HL-60/S4 (cell line): ENCODE measurements around the gene C1orf105.
"Not testable (repeated sequence)": the region's sequence is repeated elsewhere in the genome, so short reads cannot be mapped to it uniquely, and the experiment has no call there.

ENCODE experiments used
- in situ Hi-C: fragments of 300-500 bp; cut with MboI; formaldehyde crosslinking; loops from 2 replicates; pipeline ENCODE4 v1.14.3; 2022; ENCODE audit warnings: low sequenced_read_pairs

C1orf105 gene

GRCh38 chr1:172480431-172480830 lies 59.9 kb downstream of the C1orf105 start:
- in situ Hi-C loops, result no loop called here

- in situ Hi-C loops, result no loop called here
These were observed 61.6 kb downstream of the C1orf105 start for GRCh38 chr1:172482044-172482443.

- in situ Hi-C loops, result no loop called here
These were observed 63.0 kb downstream of the C1orf105 start for GRCh38 chr1:172483448-172483847.

GRCh38 chr1:172484252-172484651 lies 63.8 kb downstream of the C1orf105 start:
- in situ Hi-C loops, result no loop called here

GRCh38 chr1:172485626-172486025 lies 65.1 kb downstream of the C1orf105 start:
- in situ Hi-C loops, result no loop called here

GRCh38 chr1:172486805-172487454 lies 66.4 kb downstream of the C1orf105 start:
- in situ Hi-C loops, result no loop called here

GRCh38 chr1:172487550-172487949 lies 67.1 kb downstream of the C1orf105 start:
- in situ Hi-C loops, result no loop called here

GRCh38 chr1:172488393-172488792 lies 67.9 kb downstream of the C1orf105 start:
- in situ Hi-C loops, result no loop called here

GRCh38 chr1:172489847-172490246 lies 69.4 kb downstream of the C1orf105 start:
- in situ Hi-C loops, result no loop called here

GRCh38 chr1:172492421-172492820 lies 71.9 kb downstream of the C1orf105 start:
- in situ Hi-C loops, result no loop called here

- in situ Hi-C loops, result no loop called here
These were observed 73.7 kb downstream of the C1orf105 start for GRCh38 chr1:172494166-172494565.

GRCh38 chr1:172496127-172496526 lies 75.6 kb downstream of the C1orf105 start:
- in situ Hi-C loops, result not testable (repeated sequence)

- in situ Hi-C loops, result no loop called here
These were observed 76.2 kb downstream of the C1orf105 start for GRCh38 chr1:172496678-172497077.

- in situ Hi-C loops, result no loop called here
These were observed 76.7 kb downstream of the C1orf105 start for GRCh38 chr1:172497230-172497629.

GRCh38 chr1:172498857-172499256 lies 78.4 kb downstream of the C1orf105 start:
- in situ Hi-C loops, result no loop called here

GRCh38 chr1:172499636-172500141 lies 79.2 kb downstream of the C1orf105 start:
- in situ Hi-C loops, result no loop called here

GRCh38 chr1:172500207-172500606 lies 79.7 kb downstream of the C1orf105 start:
- in situ Hi-C loops, result no loop called here

- in situ Hi-C loops, result no loop called here
These were observed 87.3 kb downstream of the C1orf105 start for GRCh38 chr1:172507741-172508140.

GRCh38 chr1:172510479-172510878 lies 90.0 kb downstream of the C1orf105 start:
- in situ Hi-C loops, result no loop called here

- in situ Hi-C loops, result no loop called here
These were observed 92.1 kb downstream of the C1orf105 start for GRCh38 chr1:172512591-172512990.

GRCh38 chr1:172513479-172513878 lies 93.0 kb downstream of the C1orf105 start:
- in situ Hi-C loops, result no loop called here

- in situ Hi-C loops, result no loop called here
These were observed 93.6 kb downstream of the C1orf105 start for GRCh38 chr1:172514108-172514507.

GRCh38 chr1:172515436-172515835 lies 95.0 kb downstream of the C1orf105 start:
- in situ Hi-C loops, result no loop called here
